Fibroblast of the aortic adventitia (primary cell): ENCODE data around the gene TTC23. TPM values are rescaled to one million over a fixed set of nuclear protein-coding genes. Genes with fewer than 3 reads are reported as not detected.
A peak's percentile ranks its signal among the peaks of the same experiment; 100 is the strongest.

ENCODE experiments used
- DNase-seq: peaks from one replicate; pipeline ENCODE4 v3.0.0-alpha.2; 2010; ENCODE audit warnings: low read depth
- H3K4me3 ChIP-seq: 2 replicates; pipeline ENCODE4 v1.5.1; 2011; ENCODE audit warnings: low read depth, mild to moderate bottlenecking, control low read depth, low read length, moderate library complexity
- CTCF ChIP-seq: IDR thresholded peaks from 2 replicates; pipeline ENCODE4 v1.5.1; 2011; ENCODE audit warnings: mild to moderate bottlenecking, low read length, control low read depth, inconsistent platforms; ENCODE audit not compliant: insufficient read depth
- total RNA-seq: library from RNA; depleted of rRNA; stranded (reverse); fragments of >200 nt; gene quantifications from 2 replicates; pipeline ENCODE4 v1.2.3, GENCODE V29; 2012; ENCODE audit warnings: low replicate concordance

TTC23 gene
- 13.5 and 36.7 TPM in 2 replicates for total RNA-seq

GRCh38 chr15:99249270-99249841 is at the start of gene TTC23:
Gene TTC23, minus strand, starts transcription at chr15:99249581. Its CDS starts 20,869 bp downstream, at chr15:99228712.
- peak within 1 kb of the TSS; percentile 89 for H3K4me3 ChIP-seq
- peak; percentile 92 for DNase-seq
- no peak for TF ChIP-seq CTCF

GRCh38 chr15:99296386-99296785 is 47.0 kb upstream of the TTC23 start:
- no peak overlapping the region for H3K4me3 ChIP-seq
- TF ChIP-seq CTCF = no peak
- no peak for DNase-seq

- no peak overlapping the region for H3K4me3 ChIP-seq
- no peak for TF ChIP-seq CTCF
- no peak for DNase-seq
Observed at GRCh38 chr15:99295840-99296239, 46.5 kb upstream of the TTC23 start.

GRCh38 chr15:99291643-99292042 is 42.3 kb upstream of the TTC23 start:
- TF ChIP-seq CTCF = no peak
- no peak for DNase-seq
- no peak overlapping the region for H3K4me3 ChIP-seq

- DNase-seq = no peak
- H3K4me3 ChIP-seq = no peak overlapping the region
- TF ChIP-seq CTCF = no peak
Observed at GRCh38 chr15:99283717-99284116, 34.3 kb upstream of the TTC23 start.

- TF ChIP-seq CTCF = no peak
- no peak for DNase-seq
- H3K4me3 ChIP-seq = no peak overlapping the region
Observed at GRCh38 chr15:99282586-99282985, 33.2 kb upstream of the TTC23 start.

GRCh38 chr15:99282121-99282520 is 32.7 kb upstream of the TTC23 start:
- TF ChIP-seq CTCF = no peak
- DNase-seq = no peak

More at GRCh38 chr15:99282121-99282520, 32.7 kb upstream of the TTC23 start:
- H3K4me3 ChIP-seq = no peak overlapping the region
